NCI-H1930 (cell line): ENCODE results near the gene NCR3LG1.
"Not testable (repeated sequence)": the region's sequence is repeated elsewhere in the genome, so short reads cannot be mapped to it uniquely, and the experiment has no call there.

Source experiments
- DNase-seq, 2 experiments: peaks; one replicate each; lab custom pipeline; 2025; lab: John Stamatoyannopoulos, UW

The NCR3LG1 gene

DNA sequence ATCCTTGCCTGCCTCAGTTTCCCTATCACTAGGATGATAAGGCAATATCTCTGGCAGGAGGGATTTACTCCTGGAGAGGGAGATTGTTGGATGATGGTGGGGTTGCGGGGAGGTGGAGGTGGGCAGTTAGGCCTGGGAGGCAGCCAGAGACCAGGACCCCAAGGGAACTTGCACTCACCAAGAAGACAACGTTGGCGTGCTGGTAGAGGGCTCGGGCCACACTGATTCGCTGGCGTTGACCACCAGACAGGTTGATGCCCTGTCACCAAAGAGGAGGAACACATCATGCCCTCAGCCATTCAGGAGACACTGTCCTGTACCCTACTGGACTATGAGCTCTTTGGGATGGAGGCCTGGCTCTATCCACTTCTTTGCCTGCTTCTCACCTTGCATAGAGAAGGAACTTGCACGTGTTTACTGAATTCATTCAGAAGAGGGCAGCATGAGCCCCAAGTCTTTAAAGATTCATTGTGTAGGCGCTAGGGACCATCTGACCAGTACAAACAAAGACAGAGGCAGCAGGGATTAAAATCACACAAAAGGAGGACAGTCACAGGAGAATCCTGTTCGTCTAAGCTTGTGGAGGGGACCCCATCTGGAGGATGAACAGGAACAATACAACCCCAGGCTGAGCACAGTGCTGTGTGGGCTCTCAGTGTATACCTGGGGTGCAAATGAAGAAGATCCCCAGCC is 61.0 kb downstream of the NCR3LG1 start:
- DNase-seq: no peak

DNA sequence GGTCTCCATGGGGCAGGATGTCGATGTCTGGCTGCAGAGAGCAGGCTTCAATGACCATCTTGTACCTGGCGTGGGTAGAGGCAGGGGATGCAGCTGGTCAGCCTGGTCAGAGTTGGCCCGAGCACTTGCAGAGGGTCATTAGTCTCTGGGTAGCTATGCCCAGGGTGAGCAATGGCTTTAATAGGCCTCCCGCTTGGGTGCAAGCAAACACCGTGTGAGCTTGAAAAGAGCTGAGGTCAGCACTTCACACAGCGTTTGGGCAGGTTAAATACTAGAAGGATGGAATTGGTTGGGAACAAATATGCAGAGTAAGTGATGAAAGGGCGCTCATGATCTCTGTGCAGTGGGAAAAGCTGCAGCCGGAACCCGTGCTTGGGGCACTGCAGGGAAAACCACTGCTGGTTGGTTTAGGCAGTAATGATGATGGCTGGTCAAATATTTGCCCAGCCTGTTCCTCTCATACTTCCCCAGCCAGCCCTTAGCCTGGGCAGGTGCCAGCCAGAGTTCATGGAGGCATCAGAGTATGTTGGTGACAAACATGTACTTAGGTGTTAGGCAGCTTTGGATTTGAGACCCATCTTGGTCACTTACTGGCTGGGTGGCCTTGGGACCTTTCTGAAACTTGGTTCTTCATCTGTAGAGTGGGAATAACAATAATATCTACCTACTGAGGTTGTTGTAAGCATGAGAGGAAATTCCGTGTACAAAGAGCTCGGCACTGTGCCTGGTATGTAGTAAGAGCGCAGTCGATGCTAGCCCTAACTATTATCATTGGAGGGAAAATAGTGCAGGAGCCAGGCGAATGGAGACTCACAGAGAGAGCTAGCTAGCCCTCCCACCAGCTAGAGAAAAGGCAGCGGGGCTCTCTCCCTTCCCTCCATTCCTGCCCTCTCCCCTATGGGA is 62.1 kb downstream of the NCR3LG1 start:
- DNase-seq: peak; percentile 40 to 41

DNA sequence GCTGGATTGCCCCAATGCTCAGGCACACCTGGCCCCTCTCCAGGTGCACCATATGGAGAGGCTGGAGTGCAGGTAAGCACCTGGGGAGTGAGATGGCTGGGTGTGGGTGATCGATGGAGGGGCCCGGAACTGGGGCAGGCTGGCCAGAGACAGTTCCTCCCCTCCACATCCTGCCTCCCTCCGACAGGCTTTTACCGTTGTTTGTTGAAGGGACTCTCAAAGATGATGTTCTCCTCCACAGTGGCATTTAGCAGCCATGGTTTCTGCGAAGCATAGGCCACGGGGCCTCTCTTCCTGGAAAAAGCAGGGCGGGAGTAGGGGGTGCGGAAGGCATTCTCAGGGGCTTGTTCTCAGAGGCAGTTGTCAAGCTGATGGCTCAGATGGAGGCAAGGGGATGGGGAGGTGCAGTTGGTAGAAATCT is 62.7 kb downstream of the NCR3LG1 start:
- no peak for DNase-seq

DNA sequence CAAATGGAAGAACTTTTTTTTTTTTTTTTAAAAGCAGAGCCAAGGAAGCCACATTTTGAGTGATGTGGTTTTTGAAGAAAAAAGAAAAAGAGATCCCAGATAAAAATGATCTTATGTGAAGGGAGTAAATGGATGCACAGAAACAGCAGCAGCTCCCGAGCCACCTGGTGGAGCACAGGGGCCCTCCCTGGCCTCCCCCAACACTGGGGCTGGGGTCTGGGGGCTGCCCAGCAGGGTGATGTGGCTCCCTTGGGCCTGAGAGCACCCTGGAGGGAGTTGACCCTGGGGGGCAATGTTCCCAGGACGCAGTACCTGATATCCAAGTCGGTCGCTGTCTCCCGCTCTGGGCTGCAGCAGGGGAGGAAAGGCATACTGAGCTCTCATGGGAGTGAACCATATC is 63.4 kb downstream of the NCR3LG1 start:
- DNase-seq: no peak

DNA sequence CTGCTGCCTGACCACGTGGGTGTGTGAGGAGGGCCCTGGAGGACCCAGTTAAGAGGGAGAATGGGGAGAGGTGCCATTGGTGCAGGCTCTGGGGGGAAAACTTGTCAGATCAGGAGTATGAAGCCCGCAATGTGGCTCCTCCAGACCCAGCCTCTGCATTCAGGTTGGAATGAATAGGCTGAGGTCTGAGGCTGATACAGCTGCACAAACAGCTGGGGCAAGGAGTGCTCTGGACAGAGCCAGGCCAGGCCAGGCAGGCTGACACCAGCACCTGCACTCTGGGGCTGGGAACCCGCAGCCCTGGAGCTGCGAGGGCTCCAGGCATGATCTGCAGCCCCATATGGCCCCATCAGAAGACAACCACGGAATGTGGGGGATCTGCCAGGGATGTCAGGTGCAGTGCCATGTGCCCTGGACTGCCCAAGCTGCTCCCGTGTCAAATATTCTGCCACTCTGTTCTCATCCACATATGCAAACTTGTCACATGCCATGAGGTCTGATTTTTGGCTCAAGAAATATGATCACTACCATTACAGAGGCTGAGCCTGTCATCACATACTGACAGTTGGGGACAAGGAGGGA is 64.0 kb downstream of the NCR3LG1 start:
- DNase-seq: no peak

DNA sequence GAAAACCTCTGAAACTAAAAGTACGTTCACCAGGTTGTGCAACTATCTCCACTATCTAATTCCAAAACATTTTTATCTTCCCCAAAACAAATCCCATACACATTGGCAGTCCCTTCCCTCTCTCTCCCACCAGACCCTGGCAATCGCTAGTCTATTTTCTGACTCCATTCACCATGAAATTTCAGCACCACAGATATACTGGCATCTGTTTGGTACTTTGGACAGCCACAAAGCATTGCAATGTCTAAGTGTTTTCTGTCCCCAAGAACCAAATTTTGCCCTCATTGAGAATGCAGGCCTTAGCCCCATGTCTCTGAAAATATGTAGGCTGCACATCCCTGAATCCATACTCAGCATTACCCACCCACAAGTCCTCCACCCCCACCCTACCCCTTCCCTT is 64.9 kb downstream of the NCR3LG1 start:
- no peak for DNase-seq

DNA sequence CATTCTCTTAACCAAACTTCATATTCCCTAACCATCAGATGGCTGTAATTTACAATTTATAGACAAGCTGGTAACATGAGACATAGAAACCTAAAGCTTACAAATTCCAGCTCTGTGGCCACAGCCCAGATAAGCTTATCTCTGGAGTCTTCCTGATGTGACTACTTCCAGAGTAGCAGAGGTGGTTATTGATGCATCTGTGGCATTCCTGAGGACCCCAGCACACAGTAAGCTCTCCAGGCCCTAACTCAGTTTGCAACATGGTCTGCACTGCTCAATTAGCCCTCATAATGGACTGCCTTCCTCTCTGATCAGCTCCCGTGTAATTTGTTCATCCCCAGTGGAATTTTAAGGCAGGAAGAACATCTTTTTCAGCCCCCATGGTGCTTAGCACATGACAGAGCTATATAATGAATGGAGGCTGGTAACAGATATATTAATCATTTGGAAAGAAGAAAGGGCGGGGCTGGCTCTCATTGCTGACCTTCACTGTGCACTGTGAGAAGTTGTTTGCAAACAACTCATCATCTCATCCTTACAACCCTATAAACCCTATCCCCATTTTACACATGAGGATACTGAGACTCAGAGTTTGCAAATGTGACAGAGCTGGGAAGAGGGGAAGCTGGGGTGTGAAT is 67.0 kb downstream of the NCR3LG1 start:
- no peak for DNase-seq

DNA sequence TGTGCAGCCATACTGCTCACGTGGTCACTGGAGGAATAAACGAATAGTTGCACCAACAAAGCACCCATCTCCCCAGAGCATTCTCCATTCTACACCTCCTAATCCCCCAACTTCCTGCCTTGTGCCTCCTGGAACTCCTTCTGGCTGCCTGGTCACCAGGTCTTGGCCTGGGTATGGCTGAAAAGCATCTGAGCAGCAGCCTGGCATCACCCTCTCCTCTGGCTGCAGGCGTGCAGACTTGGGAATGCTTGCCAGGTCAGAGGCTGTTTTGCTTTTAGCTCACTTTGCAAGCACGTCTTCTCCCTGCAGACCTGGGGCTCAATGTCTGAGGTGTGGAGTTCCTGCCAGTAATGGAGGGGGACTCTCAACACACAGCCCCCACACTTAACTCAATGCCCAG is 70.2 kb downstream of the NCR3LG1 start:
- no peak for DNase-seq

DNA sequence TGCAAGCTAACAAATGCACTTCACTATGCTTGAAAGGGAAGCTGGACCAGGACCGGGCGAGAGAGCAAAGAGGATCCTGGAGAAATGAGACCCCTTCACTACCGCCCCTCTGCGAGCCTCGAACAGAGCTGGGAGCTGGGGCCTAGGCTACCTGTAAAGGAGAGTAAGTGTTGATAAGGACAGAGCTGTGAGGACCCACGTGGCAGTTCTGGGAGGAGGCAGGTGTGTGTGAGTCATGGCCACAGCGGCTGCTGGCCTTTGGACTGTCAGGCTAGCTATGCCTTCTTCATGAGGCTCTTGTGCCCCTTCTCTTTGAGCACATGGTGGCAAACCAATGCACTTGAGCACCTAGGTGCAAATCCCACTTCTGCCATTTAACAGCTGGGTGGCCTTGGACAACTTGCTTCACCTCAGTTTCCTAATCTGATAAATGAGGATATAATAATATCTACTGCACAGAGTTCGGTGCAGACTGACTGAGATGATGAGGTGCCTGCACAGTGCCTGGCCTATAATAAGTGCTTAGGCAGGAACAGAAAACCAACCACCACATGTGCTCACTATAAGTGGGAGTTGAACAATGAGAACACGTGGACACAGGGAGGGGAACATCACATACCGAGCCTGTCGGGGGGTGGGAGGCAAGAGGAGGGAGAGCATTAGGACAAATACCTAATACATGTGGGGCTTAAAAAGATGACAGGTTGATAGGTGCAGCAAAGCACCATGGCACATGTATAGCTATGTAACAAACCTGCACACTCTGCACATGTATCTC is 72.1 kb downstream of the NCR3LG1 start:
- DNase-seq: no peak

DNA sequence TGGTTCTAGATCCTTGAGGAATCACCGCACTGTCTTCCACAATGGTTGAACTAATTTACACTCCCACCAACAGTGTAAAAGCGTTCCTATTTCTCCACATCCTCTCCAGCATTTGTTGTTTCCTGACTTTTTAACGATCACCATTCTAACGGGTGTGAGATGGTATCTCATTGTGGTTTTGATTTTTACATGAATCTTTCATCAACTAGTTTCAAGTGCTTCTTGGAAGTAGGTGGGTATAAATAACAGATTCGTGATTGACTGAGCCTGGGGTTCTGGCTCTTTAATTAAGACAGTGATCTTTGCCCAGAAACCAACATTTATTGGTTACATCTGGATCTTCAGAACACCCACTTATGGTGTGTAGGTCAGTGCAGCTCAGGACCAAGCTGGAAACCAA is 74.6 kb downstream of the NCR3LG1 start:
- DNase-seq: not testable (repeated sequence)
